Epithelial cell of esophagus (primary cell): Measurements from ENCODE around the gene DHFR.

ENCODE experiments used
- DNase-seq: peaks from one replicate; pipeline ENCODE4 v3.0.0; 2010; ENCODE audit warnings: low read depth
- H3K4me3 ChIP-seq: 2 replicates; pipeline ENCODE4 v1.5.1; 2011; ENCODE audit warnings: mild to moderate bottlenecking, low read length, control low read depth
- CTCF ChIP-seq: IDR thresholded peaks from 2 replicates; pipeline ENCODE4 v1.5.1; 2011; ENCODE audit warnings: low read depth, mild to moderate bottlenecking, low read length, control low read depth, inconsistent platforms; ENCODE audit not compliant: insufficient read depth; ENCODE audit errors: missing control alignments

Gene DHFR

GRCh38 chr5:80654391-80655230 is at the start of gene DHFR, which contains the start of gene MSH3:
Gene DHFR (minus strand): TSS chr5:80654983. CDS start chr5:80654489, 494 bp downstream.
Gene MSH3 (plus strand): TSS chr5:80654652. CDS start chr5:80654728, 76 bp downstream.
- H3K4me3 ChIP-seq, result peak within 1 kb of the TSS; percentile 62
- TF ChIP-seq CTCF, result no peak
- DNase-seq, result peak; percentile 92

GRCh38 chr5:80704221-80704620 is 49.4 kb upstream of the DHFR start:
- TF ChIP-seq CTCF, result no peak
- no peak for DNase-seq
- H3K4me3 ChIP-seq, result no peak overlapping the region

- TF ChIP-seq CTCF, result no peak
- DNase-seq, result no peak
- H3K4me3 ChIP-seq, result no peak overlapping the region
Observed at GRCh38 chr5:80703747-80704146, 49.0 kb upstream of the DHFR start.

- no peak overlapping the region for H3K4me3 ChIP-seq
- TF ChIP-seq CTCF, result no peak
- no peak for DNase-seq
Observed at GRCh38 chr5:80703291-80703690, 48.5 kb upstream of the DHFR start.

- no peak for TF ChIP-seq CTCF
- DNase-seq, result no peak
- no peak overlapping the region for H3K4me3 ChIP-seq
Observed at GRCh38 chr5:80701597-80701996, 46.8 kb upstream of the DHFR start.

- no peak overlapping the region for H3K4me3 ChIP-seq
- DNase-seq, result peak; percentile 51
- TF ChIP-seq CTCF, result no peak
Observed at GRCh38 chr5:80698369-80698768, 43.6 kb upstream of the DHFR start.

- DNase-seq, result no peak
- H3K4me3 ChIP-seq, result no peak overlapping the region
- no peak for TF ChIP-seq CTCF
Observed at GRCh38 chr5:80697100-80697499, 42.3 kb upstream of the DHFR start.
